GM18502 (cell line): ENCODE data around the gene C14orf132.

ENCODE experiments used
- ATAC-seq: cut with Tn5 transposase; IDR thresholded peaks from one replicate; pipeline ENCODE4 v1.9.1; 2021; ENCODE audit warnings: mild to moderate bottlenecking; ENCODE audit not compliant: unreplicated experiment, poor library complexity

Gene C14orf132

GRCh38 chr14:96039633-96040311 lies 610 bp downstream of the C14orf132 start:
- peak; percentile 33 for ATAC-seq

GRCh38 chr14:96040828-96041371 lies 1.7 kb downstream of the C14orf132 start:
- ATAC-seq: no peak

- no peak for ATAC-seq
Observed at GRCh38 chr14:96042248-96042930, 3.2 kb downstream of the C14orf132 start.

GRCh38 chr14:96046630-96047029 lies 7.5 kb downstream of the C14orf132 start:
- ATAC-seq: no peak

GRCh38 chr14:96047101-96047500 lies 7.9 kb downstream of the C14orf132 start:
- no peak for ATAC-seq

GRCh38 chr14:96049932-96050331 lies 10.8 kb downstream of the C14orf132 start:
- no peak for ATAC-seq

- no peak for ATAC-seq
Observed at GRCh38 chr14:96050482-96050881, 11.3 kb downstream of the C14orf132 start.

- ATAC-seq: no peak
Observed at GRCh38 chr14:96051231-96051630, 12.1 kb downstream of the C14orf132 start.

- ATAC-seq: peak; percentile 46
Observed at GRCh38 chr14:96051642-96052540, 12.7 kb downstream of the C14orf132 start.

- ATAC-seq: no peak
Observed at GRCh38 chr14:96052541-96053247, 13.5 kb downstream of the C14orf132 start.

- ATAC-seq: no peak
Observed at GRCh38 chr14:96053248-96053599, 14.1 kb downstream of the C14orf132 start.

GRCh38 chr14:96053600-96054381 lies 14.6 kb downstream of the C14orf132 start:
- no peak for ATAC-seq

GRCh38 chr14:96054661-96055060 lies 15.5 kb downstream of the C14orf132 start:
- no peak for ATAC-seq

GRCh38 chr14:96055065-96055752 lies 16.0 kb downstream of the C14orf132 start:
- ATAC-seq: no peak

GRCh38 chr14:96055753-96056508 lies 16.8 kb downstream of the C14orf132 start:
- ATAC-seq: no peak

GRCh38 chr14:96056509-96057422 lies 17.6 kb downstream of the C14orf132 start:
- ATAC-seq: no peak

GRCh38 chr14:96057738-96058137 lies 18.6 kb downstream of the C14orf132 start:
- no peak for ATAC-seq
